ENCODE results near the gene CCDC183. TPM values are rescaled to one million over a fixed set of nuclear protein-coding genes. Genes with fewer than 3 reads are reported as not detected.
A peak's percentile ranks its signal among the peaks of the same experiment; 100 is the strongest.

CCDC183 gene
- total RNA-seq, 1 donor from 2014 or later: 3.7 TPM

- ATAC-seq (peak; percentile 16 to 46), DNase-seq (peak; percentile 62)
- Histone ChIP-seq H3K4me1 (peaks cover 34% of the 10 kb centered on the region), H3K36me3 (peaks cover 12% of the 10 kb centered on the region), H3K9me3 (no peaks in the 10 kb centered on the region), H3K4me3 (peak overlapping the region; percentile 92), H3K27me3 (ENCODE audit: low read depth) (no peaks in the 10 kb centered on the region), H3K27ac (peak overlapping the region; percentile 92)
- intact Hi-C loops (cut with DNase I): no loop called here
- TF ChIP-seq CTCF (IDR thresholded peaks at IDR 0.05): no peak
Observed at GRCh38 chr9:136808075-136808805, 12.1 kb downstream of the CCDC183 start.

- H3K27ac ChIP-seq: peak overlapping the region; percentile 92
- H3K4me1 ChIP-seq: peaks cover 34% of the 10 kb centered on the region
- H3K27me3 ChIP-seq (ENCODE audit: low read depth): no peaks in the 10 kb centered on the region
- ATAC-seq (no peak), DNase-seq (peak; percentile 5)
- H3K36me3 ChIP-seq: peaks cover 12% of the 10 kb centered on the region
- peak overlapping the region; percentile 92 for H3K4me3 ChIP-seq
- intact Hi-C loops (cut with DNase I): no loop called here
- no peak for TF ChIP-seq CTCF (IDR thresholded peaks at IDR 0.05)
- no peaks in the 10 kb centered on the region for H3K9me3 ChIP-seq
Observed at GRCh38 chr9:136808806-136809158, 12.6 kb downstream of the CCDC183 start.

- Histone ChIP-seq H3K4me1 (peaks cover 7% of the 10 kb centered on the region), H3K27me3 (ENCODE audit: low read depth) (no peaks in the 10 kb centered on the region), H3K9me3 (no peaks in the 10 kb centered on the region), H3K27ac (no peak overlapping the region), H3K36me3 (peaks cover 22% of the 10 kb centered on the region), H3K4me3 (no peak overlapping the region)
- intact Hi-C loops (cut with DNase I): no loop called here
- DNase-seq (no peak), ATAC-seq (no peak)
- no peak for TF ChIP-seq CTCF (IDR thresholded peaks at IDR 0.05)
Observed at GRCh38 chr9:136814725-136815421, 18.7 kb downstream of the CCDC183 start.

- ATAC-seq (no peak), DNase-seq (no peak)
- Histone ChIP-seq H3K4me3 (no peak overlapping the region), H3K9me3 (no peaks in the 10 kb centered on the region), H3K4me1 (peaks cover 2% of the 10 kb centered on the region), H3K27me3 (ENCODE audit: low read depth) (no peaks in the 10 kb centered on the region), H3K36me3 (peaks cover 17% of the 10 kb centered on the region), H3K27ac (no peak overlapping the region)
- intact Hi-C loops (cut with DNase I): no loop called here
- no peak for TF ChIP-seq CTCF (IDR thresholded peaks at IDR 0.05)
Observed at GRCh38 chr9:136815422-136815782, 19.3 kb downstream of the CCDC183 start.

- Histone ChIP-seq H3K27me3 (ENCODE audit: low read depth) (no peaks in the 10 kb centered on the region), H3K9me3 (no peaks in the 10 kb centered on the region), H3K36me3 (peaks cover 30% of the 10 kb centered on the region), H3K4me1 (no peaks in the 10 kb centered on the region), H3K27ac (no peak overlapping the region), H3K4me3 (peak overlapping the region; percentile 35)
- intact Hi-C loops (cut with DNase I): no loop called here
- no peak for TF ChIP-seq CTCF (IDR thresholded peaks at IDR 0.05)
- DNase-seq (no peak), ATAC-seq (peak in 1 of 2 donors; percentile 54)
Observed at GRCh38 chr9:136820971-136821825, 25.1 kb downstream of the CCDC183 start.

Measured in lower lobe of right lung (tissue), 2 donors.